PC-9 (cell line): ENCODE measurements around the gene FBXW7. TPM values are rescaled to one million over a fixed set of nuclear protein-coding genes. Genes with fewer than 3 reads are reported as not detected.

Experiments used
- BruUV-seq: library from RNA; stranded (reverse); fragments of 400-500 nt; replicated peaks from 2 replicates; lab custom pipeline; 2021; lab: Mats Ljungman, UMichigan
- CTCF ChIA-PET: fragments of 300-600 bp; sonication (Branson Sonifier 250); formaldehyde crosslinking; loops from one replicate; lab custom pipeline; 2022; ENCODE audit warnings: antibody characterized with exemption; lab: Charles Lee
- POLR2A ChIA-PET: fragments of 300-600 bp; sonication (Branson Sonifier 250); formaldehyde crosslinking; loops from one replicate; lab custom pipeline; 2022; ENCODE audit warnings: antibody characterized with exemption; ENCODE audit not compliant: unreplicated experiment; lab: Charles Lee
- DNase-seq, 2 experiments: peaks; one replicate each; pipeline versions ENCODE4 v3.0.0 to v3.0.0-alpha.2; 2015 to 2022; ENCODE audit warnings: mixed read lengths in 1 of 2
- H2AFZ ChIP-seq: fragments of 200-600 bp; sonication (generic); 2 replicates; pipeline ENCODE4 v1.8.1; 2017; ENCODE audit warnings: antibody characterized with exemption
- H3F3A ChIP-seq: fragments of 200-600 bp; sonication (generic); 2 replicates; pipeline ENCODE4 v1.8.1; 2017; ENCODE audit warnings: antibody characterized with exemption, mild to moderate bottlenecking, low read depth; ENCODE audit not compliant: insufficient read depth
- H3K27ac ChIP-seq: fragments of 200-600 bp; sonication (generic); 2 replicates; pipeline ENCODE4 v1.6.1; 2016; ENCODE audit warnings: mixed run types
- H3K27me3 ChIP-seq: fragments of 200-600 bp; sonication (generic); 2 replicates; pipeline ENCODE4 v1.6.1; 2016; ENCODE audit warnings: low read depth, mixed run types; ENCODE audit not compliant: insufficient read depth
- H3K36me3 ChIP-seq: fragments of 200-600 bp; sonication (generic); 2 replicates; pipeline ENCODE4 v1.6.1; 2016; ENCODE audit warnings: low read depth, mixed run types
- H3K4me1 ChIP-seq: fragments of 200-600 bp; sonication (generic); replicated peaks from 2 replicates; pipeline ENCODE4 v1.6.1; 2016; ENCODE audit warnings: mixed run types; ENCODE audit not compliant: insufficient read depth
- H3K4me2 ChIP-seq: fragments of 200-600 bp; sonication (generic); 2 replicates; pipeline ENCODE4 v1.6.1; 2017; ENCODE audit warnings: mixed run types
- H3K4me3 ChIP-seq: fragments of 200-600 bp; sonication (generic); 2 replicates; pipeline ENCODE4 v1.6.1; 2016; ENCODE audit warnings: mixed run types
- H3K79me2 ChIP-seq: fragments of 200-600 bp; sonication (generic); 2 replicates; pipeline ENCODE4 v1.6.1; 2017; ENCODE audit warnings: low read depth, mixed run types
- H3K9me2 ChIP-seq: fragments of 200-600 bp; sonication (generic); 2 replicates; pipeline ENCODE4 v1.8.1; 2017; ENCODE audit warnings: mild to moderate bottlenecking; ENCODE audit not compliant: insufficient read depth
- H3K9me3 ChIP-seq: fragments of 200-600 bp; sonication (generic); 2 replicates; pipeline ENCODE4 v1.8.1; 2016; ENCODE audit warnings: low read depth; ENCODE audit not compliant: insufficient read depth
- H4K20me1 ChIP-seq: fragments of 200-600 bp; sonication (generic); 2 replicates; pipeline ENCODE4 v1.8.1; 2017; ENCODE audit not compliant: insufficient read depth
- CTCF ChIP-seq: fragments of 200-600 bp; sonication (generic); conservative IDR thresholded peaks from 2 replicates; pipeline ENCODE4 v1.6.1; 2017; ENCODE audit warnings: mixed run types, antibody characterized with exemption, mild to moderate bottlenecking, moderate library complexity
- EZH2 ChIP-seq: fragments of 200-600 bp; sonication (generic); IDR thresholded peaks from 2 replicates; pipeline ENCODE4 v1.8.0; 2017; ENCODE audit warnings: antibody characterized with exemption, low read depth
- intact Hi-C: fragments of 100-400 bp; cut with micrococcal nuclease; formaldehyde crosslinking; loops from one replicate; pipeline ENCODE4 v1.10.0; 2022; ENCODE audit not compliant: unreplicated experiment
- total RNA-seq: library from RNA; stranded (reverse); gene quantifications from 2 replicates; pipeline ENCODE4 v1.2.3, GENCODE V29; 2021

Gene FBXW7
- total RNA-seq, 1 experiment from 2014 or later = 30.2 TPM

- H3K4me1 ChIP-seq = no peaks in the 10 kb centered on the region
- H3K27ac ChIP-seq = no peak overlapping the region
- no peaks in the 10 kb centered on the region for H3K27me3 ChIP-seq
- no TSS peak for BruUV-seq
- DNase-seq = no peak
- no peaks in the 10 kb centered on the region for H3K9me2 ChIP-seq
- H3K79me2 ChIP-seq = peaks cover 54% of the 10 kb centered on the region
- no peak overlapping the region for H3K4me3 ChIP-seq
- ChIA-PET CTCF (no interaction called here), POLR2A (no interaction called here)
- no peaks in the 10 kb centered on the region for H3F3A ChIP-seq
- TF ChIP-seq EZH2 (no peak), CTCF (no peak)
- no peak overlapping the region for H3K4me2 ChIP-seq
- H2AFZ ChIP-seq = no peak overlapping the region
- intact Hi-C loops = no loop called here
- H3K9me3 ChIP-seq = no peaks in the 10 kb centered on the region
- H3K36me3 ChIP-seq = no peaks in the 10 kb centered on the region
- H4K20me1 ChIP-seq = no peaks in the 10 kb centered on the region
Measured at GRCh38 chr4:152494020-152494419, 41.9 kb downstream of the FBXW7 start.

GRCh38 chr4:152488246-152488645 lies 47.6 kb downstream of the FBXW7 start:
- DNase-seq = no peak
- no peak overlapping the region for H3K27ac ChIP-seq
- H3K9me2 ChIP-seq = no peaks in the 10 kb centered on the region
- H3K4me2 ChIP-seq = no peak overlapping the region
- H3K4me1 ChIP-seq = no peaks in the 10 kb centered on the region
- no TSS peak for BruUV-seq
- H3K79me2 ChIP-seq = peaks cover 37% of the 10 kb centered on the region
- no peak overlapping the region for H3K4me3 ChIP-seq
- no peaks in the 10 kb centered on the region for H3F3A ChIP-seq
- H4K20me1 ChIP-seq = no peaks in the 10 kb centered on the region; the same call in 1 of the 2 replicates
- POLR2A ChIA-PET = no interaction called here
- intact Hi-C loops = no loop called here
- no peaks in the 10 kb centered on the region for H3K36me3 ChIP-seq
- no peaks in the 10 kb centered on the region for H3K9me3 ChIP-seq
- TF ChIP-seq EZH2 (no peak), CTCF (no peak)
- CTCF ChIA-PET = no interaction called here
- H2AFZ ChIP-seq = no peak overlapping the region
- H3K27me3 ChIP-seq = no peaks in the 10 kb centered on the region

GRCh38 chr4:152486429-152487389 lies 49.2 kb downstream of the FBXW7 start:
- peaks cover 40% of the 10 kb centered on the region for H3K79me2 ChIP-seq
- H3K9me2 ChIP-seq = no peaks in the 10 kb centered on the region
- H3K36me3 ChIP-seq = no peaks in the 10 kb centered on the region
- TF ChIP-seq CTCF (no peak), EZH2 (no peak)
- POLR2A ChIA-PET = no interaction called here
- H3K27me3 ChIP-seq = no peaks in the 10 kb centered on the region
- no peak overlapping the region for H3K27ac ChIP-seq
- CTCF ChIA-PET = no interaction called here
- intact Hi-C loops = no loop called here
- no peaks in the 10 kb centered on the region for H3F3A ChIP-seq
- H2AFZ ChIP-seq = no peak overlapping the region
- H3K4me1 ChIP-seq = no peaks in the 10 kb centered on the region
- no peaks in the 10 kb centered on the region; the same call in 1 of the 2 replicates for H4K20me1 ChIP-seq
- no TSS peak for BruUV-seq
- no peak for DNase-seq
- H3K4me3 ChIP-seq = no peak overlapping the region
- H3K9me3 ChIP-seq = no peaks in the 10 kb centered on the region
- H3K4me2 ChIP-seq = no peak overlapping the region
